Measurements from ENCODE around the gene LRRC15. TPM values are rescaled to one million over a fixed set of nuclear protein-coding genes. Genes with fewer than 3 reads are reported as not detected.

The LRRC15 gene
- total RNA-seq, 1 donor from 2014 or later: 0.38 TPM

GRCh38 chr3:194325424-194326153, 44.0 kb downstream of the LRRC15 start:
- intact Hi-C loops (cut with DNase I): no loop called here
- DNase-seq (ENCODE audit: low spot score): no peak

- intact Hi-C loops (cut with DNase I): no loop called here
- no peak for DNase-seq (ENCODE audit: low spot score)
These were observed 44.7 kb downstream of the LRRC15 start for GRCh38 chr3:194324823-194325327.

GRCh38 chr3:194323785-194324735, 45.5 kb downstream of the LRRC15 start:
- intact Hi-C loops (cut with DNase I): loop anchor here (1.0 to 2.0 kb wide), 2 partner anchors 53 to 253 kb away; no protein-coding TSS in a partner anchor
- peak; percentile 94 for DNase-seq (ENCODE audit: low spot score)

- DNase-seq (ENCODE audit: low spot score): no peak
- intact Hi-C loops (cut with DNase I): loop anchor here (1.0 to 2.0 kb wide), 2 partner anchors 51 to 252 kb away; no protein-coding TSS in a partner anchor
These were observed 46.8 kb downstream of the LRRC15 start for GRCh38 chr3:194322678-194323211.

- intact Hi-C loops (cut with DNase I): loop anchor here (2.0 kb wide), 1 partner anchor 251 kb away; no protein-coding TSS in a partner anchor
- no peak for DNase-seq (ENCODE audit: low spot score)
These were observed 47.6 kb downstream of the LRRC15 start for GRCh38 chr3:194321693-194322640.

GRCh38 chr3:194320744-194321243, 48.7 kb downstream of the LRRC15 start:
- intact Hi-C loops (cut with DNase I): no loop called here

GRCh38 chr3:194320100-194320499, 49.4 kb downstream of the LRRC15 start:
- no peak for DNase-seq (ENCODE audit: low spot score)
- intact Hi-C loops (cut with DNase I): no loop called here

More at GRCh38 chr3:194320744-194321243, 48.7 kb downstream of the LRRC15 start:
- no peak for DNase-seq (ENCODE audit: low spot score)

GRCh38 chr3:194318511-194319161, 50.9 kb downstream of the LRRC15 start:
- no peak for DNase-seq (ENCODE audit: low spot score)
- intact Hi-C loops (cut with DNase I): loop anchor here (5.0 to 10.0 kb wide), 2 partner anchors 316 to 344 kb away; no protein-coding TSS in a partner anchor

GRCh38 chr3:194316918-194317317, 52.6 kb downstream of the LRRC15 start:
- intact Hi-C loops (cut with DNase I): loop anchor here (5.0 to 10.0 kb wide), 2 partner anchors 315 to 342 kb away; no protein-coding TSS in a partner anchor
- no peak for DNase-seq (ENCODE audit: low spot score)

GRCh38 chr3:194315965-194316361, 53.6 kb downstream of the LRRC15 start:
- intact Hi-C loops (cut with DNase I): loop anchor here (1.0 to 10.0 kb wide), 6 partner anchors 39 to 535 kb away; no protein-coding TSS in a partner anchor
- DNase-seq (ENCODE audit: low spot score): no peak

GRCh38 chr3:194315088-194315964, 54.2 kb downstream of the LRRC15 start:
- peak; percentile 92 for DNase-seq (ENCODE audit: low spot score)
- intact Hi-C loops (cut with DNase I): loop anchor here (1.0 to 10.0 kb wide), 6 partner anchors 39 to 534 kb away; no protein-coding TSS in a partner anchor

GRCh38 chr3:194314388-194315068, 55.0 kb downstream of the LRRC15 start:
- intact Hi-C loops (cut with DNase I): loop anchor here (1.0 to 10.0 kb wide), 6 partner anchors 38 to 533 kb away; no protein-coding TSS in a partner anchor
- no peak for DNase-seq (ENCODE audit: low spot score)

GRCh38 chr3:194313560-194314387, 55.8 kb downstream of the LRRC15 start:
- intact Hi-C loops (cut with DNase I): loop anchor here (2.0 to 10.0 kb wide), 4 partner anchors 37 to 525 kb away; no protein-coding TSS in a partner anchor
- DNase-seq (ENCODE audit: low spot score): peak; percentile 75

- intact Hi-C loops (cut with DNase I): loop anchor here (10.0 kb wide), 1 partner anchor 338 kb away; no protein-coding TSS in a partner anchor
- peak; percentile 69 for DNase-seq (ENCODE audit: low spot score)
These were observed 56.7 kb downstream of the LRRC15 start for GRCh38 chr3:194312743-194313281.

All from cardiac septum (tissue), 1 donor.